Body of pancreas (tissue), 4 donors: ENCODE data around the gene ZDHHC22. TPM values are rescaled to one million over a fixed set of nuclear protein-coding genes. Genes with fewer than 3 reads are reported as not detected.
A peak's percentile ranks its signal among the peaks of the same experiment; 100 is the strongest.

ENCODE experiments used
- ATAC-seq: fragments of 150-250 bp; one replicate; pipeline ENCODE4 v1.9.1; 2016
- DNase-seq, 4 donors: peaks; one replicate each; pipeline ENCODE4 v3.0.0-alpha.2; 2019
- H3K27ac ChIP-seq, 4 donors: fragments of 200-600 bp; sonication (generic); 1 replicate in 3 of 4; 2 replicates in 1 of 4; pipeline versions ENCODE4 v1.5.1 to v1.6.1; 2016 to 2019; ENCODE audit warnings: mild to moderate bottlenecking in 1 of 4, mixed read lengths in 1 of 4, moderate library complexity in 1 of 4
- H3K27me3 ChIP-seq, 2 donors: fragments of 200-600 bp; sonication (generic); one replicate each; pipeline ENCODE4 v1.6.0; 2016; ENCODE audit warnings: mild to moderate bottlenecking in 1 of 2
- H3K36me3 ChIP-seq, 2 donors: fragments of 200-600 bp; sonication (generic); replicated peaks in 1 of 2; 2 replicates each; pipeline ENCODE4 v1.5.1; 2016; ENCODE audit warnings: low read depth in 2 of 2; ENCODE audit not compliant: insufficient read depth in 1 of 2
- H3K4me1 ChIP-seq: fragments of 200-600 bp; sonication (generic); one replicate; pipeline ENCODE4 v1.6.0; 2016
- H3K4me3 ChIP-seq, 2 donors: fragments of 200-600 bp; sonication (generic); 1 replicate in 1 of 2; 2 replicates in 1 of 2; pipeline ENCODE4 v1.5.1; 2016 to 2019
- H3K9me3 ChIP-seq, 3 donors: fragments of 200-600 bp; sonication (generic); 1 replicate in 2 of 3; 2 replicates in 1 of 3; pipeline ENCODE4 v1.5.1; 2016
- CTCF ChIP-seq, 7 experiments: fragments of 450-650 bp in 4 of 7; fragments of 200-600 bp in 3 of 7; sonication (generic) in 3 of 7; IDR thresholded peaks; one replicate each; pipeline ENCODE4 v1.5.1; 2016 to 2019; ENCODE audit warnings: antibody characterized with exemption in 7 of 7
- POLR2A ChIP-seq, 3 donors: fragments of 450-650 bp; IDR thresholded peaks; one replicate each; pipeline ENCODE4 v1.6.1; 2016; ENCODE audit warnings: antibody characterized with exemption in 3 of 3, mild to moderate bottlenecking in 2 of 3
- WGBS, 2 donors: methylation state at CpG; one replicate each; pipeline ENCODE4 v1.1.5; 2017; 5-methylcytosine and 5-hydroxymethylcytosine counted together
- intact Hi-C: fragments of 100-400 bp; cut with DNase I; formaldehyde crosslinking; loops from one replicate; pipeline ENCODE4 v1.15.1; 2023
- total RNA-seq, 2 donors: library from RNA; depleted of rRNA; stranded (reverse); fragments of >200 nt; gene quantifications; one replicate each; pipeline ENCODE4 v1.1.0, GENCODE V29; 2016

ZDHHC22 gene
- not detected for total RNA-seq

DNA sequence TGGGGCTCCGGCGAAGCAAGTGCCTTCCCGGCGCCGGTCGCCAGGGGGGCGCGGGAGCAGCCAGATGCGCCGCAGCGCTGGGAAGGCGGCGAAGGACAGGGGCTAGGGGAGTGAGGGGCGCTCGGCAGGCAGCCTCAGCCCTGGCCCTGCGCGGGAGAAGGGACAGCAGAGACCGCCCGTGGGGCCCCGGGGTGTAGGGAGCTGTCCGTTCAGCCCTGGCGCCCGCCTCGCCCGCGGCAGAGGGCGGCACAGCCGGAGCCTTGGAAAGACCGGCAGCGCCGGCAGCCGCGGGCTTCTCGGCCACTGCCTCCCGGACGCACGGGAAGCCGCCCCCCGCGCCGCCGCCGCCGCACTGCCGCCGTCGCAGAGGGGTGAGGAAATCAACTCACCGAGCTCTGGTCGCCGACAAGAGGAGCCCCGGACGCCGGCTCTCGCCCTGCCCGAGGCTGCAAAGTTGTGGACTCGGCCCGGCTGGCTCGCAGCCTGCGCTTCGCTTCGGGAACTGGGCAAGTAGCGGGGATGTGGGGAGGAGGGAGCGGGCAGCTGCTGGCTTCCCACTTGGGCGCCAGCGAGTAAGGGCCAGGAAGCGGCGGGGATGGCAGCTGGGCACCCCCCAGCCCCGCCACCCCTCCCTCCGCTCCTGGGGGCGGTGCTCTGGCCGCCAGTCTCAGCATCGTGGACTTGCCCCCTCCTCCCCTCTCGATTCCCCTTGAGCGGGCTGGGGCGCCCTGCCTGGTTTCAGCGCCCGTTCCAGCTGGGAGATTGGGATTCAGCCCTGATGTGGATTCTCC lies at the start of gene ZDHHC22:
Gene ZDHHC22 (minus strand): TSS at position 578 of the 791 bp plus-strand sequence. CDS start 2,053 bp downstream, outside the sequence.
- H3K27me3 ChIP-seq, result peaks cover 0 to 35% of the 10 kb centered on the region in 2 donors
- no peaks in the 10 kb centered on the region for H3K9me3 ChIP-seq
- H3K4me3 ChIP-seq, result peak within 1 kb of the TSS in 1 of 2 donors; percentile 12
- peaks cover 26% of the 10 kb centered on the region for H3K4me1 ChIP-seq
- ATAC-seq, result peak; percentile 44
- intact Hi-C loops, result no loop called here
- TF ChIP-seq CTCF (IDR thresholded peaks at IDR 0.05) (peak in 4 of 7 experiments; percentile 6 to 20 (median 14)), POLR2A (IDR thresholded peaks at IDR 0.05) (no peak)
- H3K27ac ChIP-seq, result no peak within 1 kb of the TSS
- 0 to 1% methylated on average over 26 to 73 of the region's 77 CpGs for WGBS, 2 donors
- DNase-seq, result peak in 1 of 4 donors; percentile 19
- no peaks in the 10 kb centered on the region for H3K36me3 ChIP-seq

- H3K27ac ChIP-seq, result no peak overlapping the region
- DNase-seq (no peak), ATAC-seq (no peak)
- 65 to 83% methylated on average over 1 of the region's 1 CpG for WGBS, 2 donors
- no peaks in the 10 kb centered on the region for H3K36me3 ChIP-seq
- TF ChIP-seq POLR2A (IDR thresholded peaks at IDR 0.05), result no peak
- no peak for TF ChIP-seq CTCF (IDR thresholded peaks at IDR 0.05)
- H3K4me3 ChIP-seq, result no peak overlapping the region
- peaks cover 17% of the 10 kb centered on the region for H3K4me1 ChIP-seq
- no peaks in the 10 kb centered on the region for H3K27me3 ChIP-seq
- intact Hi-C loops, result no loop called here
- H3K9me3 ChIP-seq, result no peaks in the 10 kb centered on the region
Observed at GRCh38 chr14:77190977-77191376, 49.4 kb upstream of the ZDHHC22 start.

GRCh38 chr14:77189479-77189878 lies 47.9 kb upstream of the ZDHHC22 start:
- intact Hi-C loops, result no loop called here
- TF ChIP-seq POLR2A (IDR thresholded peaks at IDR 0.05) (no peak), CTCF (IDR thresholded peaks at IDR 0.05) (no peak)
- no peaks in the 10 kb centered on the region for H3K27me3 ChIP-seq
- H3K4me1 ChIP-seq, result peaks cover 17% of the 10 kb centered on the region
- WGBS, 2 donors, result 63 to 74% methylated on average over 4 of the region's 4 CpGs
- no peak for DNase-seq
- no peak for ATAC-seq
- no peak overlapping the region for H3K4me3 ChIP-seq
- no peaks in the 10 kb centered on the region for H3K9me3 ChIP-seq
- no peaks in the 10 kb centered on the region for H3K36me3 ChIP-seq
- H3K27ac ChIP-seq, result no peak overlapping the region

DNA sequence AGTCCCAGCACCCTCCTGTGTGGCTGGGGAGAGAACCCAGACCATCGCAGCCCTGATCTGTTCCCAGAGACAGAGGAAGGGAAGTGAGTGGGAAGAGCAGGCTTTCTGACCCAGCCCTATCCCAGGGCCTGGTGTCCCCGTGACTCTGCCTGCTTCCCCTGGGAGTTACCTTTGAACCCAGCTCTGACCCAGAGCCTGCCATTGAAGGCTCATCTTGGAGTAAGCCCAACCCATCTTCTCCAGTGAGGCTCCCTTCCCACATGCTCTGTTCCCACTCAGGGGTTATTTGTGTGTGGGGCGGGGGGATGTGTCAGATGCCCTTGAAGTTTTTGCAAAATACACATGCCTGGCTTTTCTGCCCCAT lies 46.0 kb upstream of the ZDHHC22 start:
- Histone ChIP-seq H3K4me3 (no peak overlapping the region), H3K9me3 (no peaks in the 10 kb centered on the region), H3K27ac (peak overlapping the region; percentile 59 to 74 (median 63)), H3K36me3 (no peaks in the 10 kb centered on the region), H3K27me3 (no peaks in the 10 kb centered on the region), H3K4me1 (peaks cover 17% of the 10 kb centered on the region)
- WGBS, 2 donors, result 64 to 67% methylated on average over 2 to 3 of the region's 3 CpGs
- ATAC-seq (no peak), DNase-seq (no peak)
- intact Hi-C loops, result no loop called here
- no peak for TF ChIP-seq CTCF (IDR thresholded peaks at IDR 0.05)
